HCT116 (cell line): Measurements from ENCODE around the gene ANKRD9. TPM values are rescaled to one million over a fixed set of nuclear protein-coding genes. Genes with fewer than 3 reads are reported as not detected.

Experiments used
- ATAC-seq: fragments of 200-7000 bp; cut with Tn5 transposase; 2 replicates; pipeline ENCODE4 v1.9.1; 2020; ENCODE audit warnings: mild to moderate bottlenecking, moderate library complexity
- BruUV-seq: library from RNA; stranded (reverse); fragments of 400-500 nt; replicated peaks from 2 replicates; lab custom pipeline; 2021; lab: Mats Ljungman, UMichigan
- CTCF ChIA-PET: fragments of 300-600 bp; sonication (Branson Sonifier 250); formaldehyde crosslinking; loops from one replicate; lab custom pipeline; 2021; ENCODE audit warnings: antibody characterized with exemption; lab: Charles Lee
- POLR2A ChIA-PET: fragments of 300-600, 350-600 bp; sonication (Branson Sonifier 250); formaldehyde crosslinking; loops from one replicate; lab custom pipeline; 2021; ENCODE audit warnings: antibody characterized with exemption; lab: Charles Lee
- RAD21 ChIA-PET, 2 experiments: fragments of 300-600 bp; sonication (Branson Sonifier 250); formaldehyde crosslinking; loops; one replicate each; lab custom pipeline; 2023; ENCODE audit warnings: low total read pairs in 2 of 2; ENCODE audit not compliant: uncharacterized antibody in 2 of 2, unreplicated experiment in 2 of 2, low non-redundant PET in 1 of 2; lab: Charles Lee
- DNase-seq: peaks from one replicate; pipeline ENCODE4 v3.0.0-alpha.2; 2010; ENCODE audit warnings: low read depth, low spot score
- H2AFZ ChIP-seq: fragments of 200-600 bp; shearing (Covaris generic), sonication (generic); 2 replicates; pipeline ENCODE4 v1.6.1; 2017; ENCODE audit warnings: low read depth, mixed run types, mixed read lengths, antibody characterized with exemption, low read length; ENCODE audit not compliant: poor library complexity, severe bottlenecking
- H3K27ac ChIP-seq: 2 replicates; pipeline ENCODE4 v1.5.1; 2012; ENCODE audit warnings: low read depth, low read length
- H3K27me3 ChIP-seq: fragments of 200-600 bp; sonication (generic); 2 replicates; pipeline ENCODE4 v1.6.1; 2016; ENCODE audit warnings: mixed run types, low read length, mixed read lengths; ENCODE audit not compliant: insufficient read depth
- H3K36me3 ChIP-seq, 2 experiments: fragments of 200-500 bp in 1 of 2; fragments of 200-600 bp in 1 of 2; sonication (Bioruptor generic) in 1 of 2; sonication (generic) in 1 of 2; 2 replicates each; pipeline versions ENCODE4 v1.5.1 to v1.6.1; 2014 to 2016; ENCODE audit warnings: low read length in 2 of 2, inconsistent platforms in 1 of 2, mixed read lengths in 1 of 2, mixed run types in 1 of 2; ENCODE audit not compliant: insufficient read depth in 2 of 2, control insufficient read depth in 1 of 2
- H3K4me1 ChIP-seq, 2 experiments: fragments of 200-600 bp in 1 of 2; sonication (generic) in 1 of 2; 2 replicates each; pipeline versions ENCODE4 v1.5.1 to v1.6.1; 2012 to 2017; ENCODE audit warnings: low read length in 2 of 2, inconsistent platforms in 1 of 2, mild to moderate bottlenecking in 1 of 2, mixed read lengths in 1 of 2, mixed run types in 1 of 2, moderate library complexity in 1 of 2; ENCODE audit not compliant: insufficient read depth in 2 of 2, control insufficient read depth in 1 of 2
- H3K4me2 ChIP-seq: fragments of 200-600 bp; sonication (generic); 2 replicates; pipeline ENCODE4 v1.6.1; 2017; ENCODE audit warnings: mixed run types, low read length, mixed read lengths
- H3K4me3 ChIP-seq, 2 experiments: fragments of 200-600 bp in 1 of 2; sonication (generic) in 1 of 2; replicated peaks in 1 of 2; 2 replicates each; pipeline ENCODE4 v1.5.1; 2011 to 2016; ENCODE audit warnings: low read length in 2 of 2, control low read depth in 1 of 2, low read depth in 1 of 2, mild to moderate bottlenecking in 1 of 2, mixed read lengths in 1 of 2, mixed run types in 1 of 2
- H3K79me2 ChIP-seq: fragments of 200-600 bp; sonication (generic); 2 replicates; pipeline ENCODE4 v1.6.1; 2017; ENCODE audit warnings: mild to moderate bottlenecking, mixed run types, low read length, moderate library complexity, mixed read lengths; ENCODE audit not compliant: insufficient read depth
- H3K9ac ChIP-seq: fragments of 200-600 bp; sonication (generic); 2 replicates; pipeline ENCODE4 v1.6.1; 2016; ENCODE audit warnings: low read length, mixed read lengths
- H3K9me2 ChIP-seq: fragments of 200-600 bp; sonication (generic), shearing (Covaris generic); 2 replicates; pipeline ENCODE4 v1.6.1; 2017; ENCODE audit warnings: mixed run types, mild to moderate bottlenecking, moderate library complexity; ENCODE audit not compliant: insufficient read depth
- H3K9me3 ChIP-seq, 2 experiments: fragments of 200-500 bp in 1 of 2; fragments of 200-600 bp in 1 of 2; sonication (Bioruptor generic) in 1 of 2; sonication (generic) in 1 of 2; 2 replicates each; pipeline ENCODE4 v1.6.1; 2014 to 2017; ENCODE audit warnings: low read length in 2 of 2, mixed read lengths in 2 of 2, inconsistent platforms in 1 of 2, low read depth in 1 of 2, mild to moderate bottlenecking in 1 of 2, mixed run types in 1 of 2, moderate library complexity in 1 of 2; ENCODE audit not compliant: control insufficient read depth in 1 of 2, insufficient read depth in 1 of 2
- H4K20me1 ChIP-seq: fragments of 200-600 bp; sonication (generic), shearing (Covaris generic); 2 replicates; pipeline ENCODE4 v1.6.1; 2017; ENCODE audit warnings: mixed run types, mild to moderate bottlenecking, moderate library complexity; ENCODE audit not compliant: insufficient read depth
- ATF3 ChIP-seq: IDR thresholded peaks from 2 replicates; pipeline ENCODE4 v1.6.1; 2012
- CBX3 ChIP-seq: IDR thresholded peaks from 2 replicates; pipeline ENCODE4 v1.6.1; 2012; ENCODE audit warnings: low read depth
- EGR1 ChIP-seq: IDR thresholded peaks from 2 replicates; pipeline ENCODE4 v1.6.1; 2012; ENCODE audit warnings: low read depth
- EZH2phosphoT487 ChIP-seq: fragments of 200-600 bp; IDR thresholded peaks from 2 replicates; pipeline ENCODE4 v1.6.1; 2018; ENCODE audit warnings: antibody characterized with exemption, borderline replicate concordance
- JUND ChIP-seq: IDR thresholded peaks from 2 replicates; pipeline ENCODE4 v1.6.1; 2012
- MAX ChIP-seq: IDR thresholded peaks from 2 replicates; pipeline ENCODE4 v1.6.1; 2012
- POLR2AphosphoS5 ChIP-seq: IDR thresholded peaks from 2 replicates; pipeline ENCODE4 v1.6.1; 2011; ENCODE audit warnings: mild to moderate bottlenecking, low read depth, low read length, moderate library complexity
- RAD21 ChIP-seq: IDR thresholded peaks from 2 replicates; pipeline ENCODE4 v1.6.1; 2012; ENCODE audit warnings: low read depth, mild to moderate bottlenecking
- REST ChIP-seq: IDR thresholded peaks from 2 replicates; pipeline ENCODE4 v1.6.1; 2012; ENCODE audit warnings: low read depth
- ZBTB33 ChIP-seq: IDR thresholded peaks from 2 replicates; pipeline ENCODE4 v1.6.1; 2011; ENCODE audit warnings: mild to moderate bottlenecking, low read length, moderate library complexity; ENCODE audit not compliant: insufficient replicate concordance; ENCODE audit errors: extremely low read depth
- ZNF274 ChIP-seq: fragments of 200-500 bp; sonication (Bioruptor generic); IDR thresholded peaks from 2 replicates; pipeline ENCODE4 v1.6.1; 2014; ENCODE audit warnings: mild to moderate bottlenecking, low read depth, low read length, inconsistent platforms
- intact Hi-C: fragments of 100-400 bp; cut with micrococcal nuclease; formaldehyde crosslinking; loops from 2 replicates; pipeline ENCODE4 v1.10.0; 2022
- total RNA-seq: library from RNA; stranded (reverse); gene quantifications from one replicate; pipeline ENCODE4 v1.2.1, GENCODE V29; 2021; ENCODE audit not compliant: unreplicated experiment

ANKRD9 gene
- total RNA-seq, 1 experiment from 2014 or later, result 29.0 TPM

- no TSS peak for BruUV-seq
- H3K79me2 ChIP-seq, result no peaks in the 10 kb centered on the region
- H3K9me2 ChIP-seq, result no peaks in the 10 kb centered on the region
- POLR2A ChIA-PET, result no interaction called here
- ATAC-seq, result no peak
- H3K9ac ChIP-seq, result no peak overlapping the region
- DNase-seq, result no peak
- peaks cover 0 to 6% of the 10 kb centered on the region in 2 experiments; a peak in 1 of 4 replicates for H3K4me1 ChIP-seq
- H3K36me3 ChIP-seq, result no peaks in the 10 kb centered on the region
- H2AFZ ChIP-seq, result no peak overlapping the region
- no peak overlapping the region for H3K27ac ChIP-seq
- TF ChIP-seq ZNF274, result no peak
- no peak for TF ChIP-seq MAX
- intact Hi-C loops, result no loop called here
- H4K20me1 ChIP-seq, result no peaks in the 10 kb centered on the region
- no peak overlapping the region for H3K4me3 ChIP-seq
- CTCF ChIA-PET, result no interaction called here
- no peaks in the 10 kb centered on the region for H3K27me3 ChIP-seq
- H3K4me2 ChIP-seq, result no peak overlapping the region
- no peaks in the 10 kb centered on the region for H3K9me3 ChIP-seq
- RAD21 ChIA-PET, result no interaction called here
Measured at GRCh38 chr14:102471921-102472790, 37.4 kb downstream of the ANKRD9 start.

GRCh38 chr14:102469261-102469660, 40.3 kb downstream of the ANKRD9 start:
- intact Hi-C loops, result no loop called here
- H2AFZ ChIP-seq, result no peak overlapping the region

More at GRCh38 chr14:102469261-102469660, 40.3 kb downstream of the ANKRD9 start:
- TF ChIP-seq REST (no peak), CBX3 (no peak), ZBTB33 (no peak), EGR1 (no peak), EZH2phosphoT487 (no peak), RAD21 (no peak), ATF3 (no peak), JUND (no peak), MAX (no peak), POLR2AphosphoS5 (no peak)
- DNase-seq (no peak), ATAC-seq (no peak)
- Histone ChIP-seq H4K20me1 (no peaks in the 10 kb centered on the region), H3K27ac (no peak overlapping the region), H3K9me3 (no peaks in the 10 kb centered on the region), H3K36me3 (no peaks in the 10 kb centered on the region), H3K4me1 (peaks cover 0 to 6% of the 10 kb centered on the region in 2 experiments; a peak in 1 of 4 replicates), H3K79me2 (no peaks in the 10 kb centered on the region), H3K27me3 (no peaks in the 10 kb centered on the region), H3K4me3 (no peak overlapping the region), H3K4me2 (no peak overlapping the region), H3K9ac (no peak overlapping the region), H3K9me2 (no peaks in the 10 kb centered on the region)
- POLR2A ChIA-PET, result no interaction called here
- CTCF ChIA-PET, result no interaction called here
- RAD21 ChIA-PET, result no interaction called here
- BruUV-seq, result no TSS peak
